HG03460 (cell line): ENCODE data around the gene RBPJL.

Experiments used
- ATAC-seq: cut with Tn5 transposase; IDR thresholded peaks from one replicate; pipeline ENCODE4 v1.9.1; 2021; ENCODE audit not compliant: unreplicated experiment

The RBPJL gene, protein sequence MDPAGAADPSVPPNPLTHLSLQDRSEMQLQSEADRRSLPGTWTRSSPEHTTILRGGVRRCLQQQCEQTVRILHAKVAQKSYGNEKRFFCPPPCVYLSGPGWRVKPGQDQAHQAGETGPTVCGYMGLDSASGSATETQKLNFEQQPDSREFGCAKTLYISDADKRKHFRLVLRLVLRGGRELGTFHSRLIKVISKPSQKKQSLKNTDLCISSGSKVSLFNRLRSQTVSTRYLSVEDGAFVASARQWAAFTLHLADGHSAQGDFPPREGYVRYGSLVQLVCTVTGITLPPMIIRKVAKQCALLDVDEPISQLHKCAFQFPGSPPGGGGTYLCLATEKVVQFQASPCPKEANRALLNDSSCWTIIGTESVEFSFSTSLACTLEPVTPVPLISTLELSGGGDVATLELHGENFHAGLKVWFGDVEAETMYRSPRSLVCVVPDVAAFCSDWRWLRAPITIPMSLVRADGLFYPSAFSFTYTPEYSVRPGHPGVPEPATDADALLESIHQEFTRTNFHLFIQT

DNA sequence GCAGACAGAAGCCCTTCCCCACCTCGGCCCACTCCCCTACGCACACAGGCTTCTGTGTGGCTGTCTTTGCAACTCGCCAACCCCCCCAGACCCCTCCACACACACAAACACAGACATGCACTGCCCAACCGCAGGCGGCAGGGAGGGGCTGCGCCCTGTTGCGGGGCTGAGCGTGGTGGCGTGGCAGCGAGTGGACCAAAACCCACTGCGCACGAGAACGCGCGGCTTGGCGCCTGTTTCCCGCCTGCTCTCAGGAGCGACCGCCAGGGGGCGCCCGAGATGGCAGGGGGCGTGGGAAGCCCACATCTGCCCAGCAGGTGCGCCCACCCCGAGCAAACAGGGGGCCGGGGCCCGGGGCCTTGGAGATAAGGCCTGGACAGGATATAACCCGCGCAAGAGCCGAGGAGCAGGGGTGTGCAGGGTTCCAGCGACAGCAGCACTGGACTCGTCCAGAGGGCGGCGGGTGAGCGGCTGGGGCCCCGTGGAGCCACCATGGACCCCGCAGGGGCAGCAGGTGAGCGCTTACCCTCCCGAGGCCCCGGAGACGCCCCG, at the start of gene RBPJL:
Gene RBPJL, plus strand, starts transcription at position 410 of the 552 bp plus-strand sequence. Its CDS starts 83 bp downstream, at position 493.
- ATAC-seq, result no peak

DNA sequence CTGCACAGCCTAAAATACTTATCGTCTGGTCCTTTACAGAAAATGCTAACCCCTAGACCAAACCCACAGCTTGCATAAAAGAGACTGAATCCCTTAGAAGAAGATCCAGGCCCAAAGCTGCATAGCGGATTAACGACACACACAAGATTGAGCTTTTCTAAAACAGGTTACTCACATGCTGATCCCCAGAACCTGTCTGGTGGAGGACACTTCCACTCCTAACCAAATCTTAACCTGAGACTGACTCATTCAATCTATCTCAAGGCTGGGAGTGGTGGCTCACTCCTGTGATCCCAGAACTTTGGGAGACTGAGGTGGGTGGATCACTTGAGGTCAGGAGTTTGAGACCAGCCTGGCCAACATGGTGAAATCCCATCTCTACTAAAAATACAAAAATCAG, 49.5 kb upstream of the RBPJL start:
- no peak for ATAC-seq

DNA sequence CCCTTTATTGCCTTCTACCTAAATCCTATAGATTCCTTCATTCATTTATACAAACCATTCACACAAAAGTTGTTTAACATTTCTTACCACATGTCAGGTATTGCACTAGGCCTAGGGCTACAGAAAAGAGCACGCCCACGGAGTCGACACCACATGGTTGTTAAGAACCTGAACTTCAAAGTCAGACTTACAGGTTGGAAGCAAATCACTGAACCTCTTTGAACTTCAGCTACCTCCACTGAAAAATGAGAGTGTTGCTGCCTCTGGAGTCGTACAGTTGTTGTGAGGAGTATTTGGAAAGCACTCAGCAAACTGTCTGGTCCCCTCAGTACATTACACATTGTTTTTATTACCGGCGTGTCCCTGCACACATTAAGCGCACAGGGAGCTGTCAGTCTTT, 48.9 kb upstream of the RBPJL start:
- no peak for ATAC-seq

DNA sequence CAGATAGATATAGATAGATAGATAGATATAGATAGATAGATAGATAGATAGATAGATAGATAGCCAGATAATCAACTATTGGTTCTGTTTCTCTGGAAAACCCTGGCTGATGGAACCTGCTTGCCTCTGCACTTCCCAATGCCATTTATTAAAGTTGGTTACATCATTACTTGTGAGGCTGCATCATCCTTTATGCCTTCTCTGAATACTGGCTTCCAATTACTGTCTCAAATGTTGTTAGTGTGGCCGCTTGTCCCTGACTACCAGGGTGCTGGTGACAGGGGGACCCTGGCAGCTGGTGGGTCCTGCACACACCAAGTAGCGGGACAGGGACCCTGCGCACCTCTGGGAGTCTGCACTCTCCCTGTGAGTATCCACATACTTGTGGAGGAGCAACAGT, 48.4 kb upstream of the RBPJL start:
- ATAC-seq, result no peak

DNA sequence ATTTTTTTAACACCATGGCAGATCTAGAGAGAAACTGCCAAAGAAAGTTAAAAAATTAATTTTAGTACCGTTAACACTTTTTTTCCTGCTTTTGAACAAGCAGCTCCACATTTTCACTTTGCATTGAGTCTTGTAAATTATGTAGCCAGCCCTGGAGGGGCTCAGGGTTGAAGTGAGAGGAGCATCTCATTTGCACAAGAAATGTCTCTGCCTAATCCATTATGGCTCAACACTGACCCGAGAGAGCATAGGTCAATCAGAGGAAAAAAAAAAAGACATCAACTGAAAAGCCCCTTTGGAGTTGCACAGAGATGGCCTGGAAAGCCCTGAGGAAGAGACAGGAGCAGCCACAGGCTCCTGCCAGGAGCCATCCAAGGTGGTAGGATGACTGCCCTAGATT, 48.0 kb upstream of the RBPJL start:
- no peak for ATAC-seq

DNA sequence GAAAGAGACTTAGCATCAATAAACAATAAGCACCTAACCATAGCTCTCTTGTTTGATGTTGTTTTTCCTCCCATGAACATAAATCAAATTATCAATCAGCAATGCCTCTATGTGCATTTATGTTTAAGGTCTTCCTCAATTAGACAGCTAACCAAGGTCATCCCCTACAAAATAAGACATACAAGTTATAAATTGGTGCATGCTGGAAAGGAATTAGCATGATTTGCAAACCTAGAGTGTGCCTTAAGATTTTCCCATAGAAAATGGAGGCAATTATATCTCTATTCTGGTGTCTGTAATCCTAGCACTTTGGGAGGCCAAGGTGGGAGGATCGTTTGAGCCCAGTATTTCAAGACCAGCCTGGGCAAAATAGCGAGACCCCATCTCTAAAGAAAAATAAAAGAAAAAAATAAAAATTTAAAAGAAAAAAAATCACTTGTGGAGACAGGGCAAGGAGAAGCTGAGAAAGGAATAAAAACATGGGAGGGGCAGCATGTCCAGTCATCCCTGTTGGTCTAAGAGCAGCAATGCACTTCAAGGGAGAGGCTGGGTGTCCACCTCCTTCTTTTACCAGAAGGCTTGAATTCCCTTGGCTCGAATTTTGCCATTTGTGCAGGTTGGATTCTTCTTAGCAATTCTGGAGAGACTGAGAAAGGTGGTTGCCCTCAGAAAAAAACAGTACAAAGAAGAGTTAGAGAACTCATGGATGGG, 42.9 kb upstream of the RBPJL start:
- no peak for ATAC-seq

DNA sequence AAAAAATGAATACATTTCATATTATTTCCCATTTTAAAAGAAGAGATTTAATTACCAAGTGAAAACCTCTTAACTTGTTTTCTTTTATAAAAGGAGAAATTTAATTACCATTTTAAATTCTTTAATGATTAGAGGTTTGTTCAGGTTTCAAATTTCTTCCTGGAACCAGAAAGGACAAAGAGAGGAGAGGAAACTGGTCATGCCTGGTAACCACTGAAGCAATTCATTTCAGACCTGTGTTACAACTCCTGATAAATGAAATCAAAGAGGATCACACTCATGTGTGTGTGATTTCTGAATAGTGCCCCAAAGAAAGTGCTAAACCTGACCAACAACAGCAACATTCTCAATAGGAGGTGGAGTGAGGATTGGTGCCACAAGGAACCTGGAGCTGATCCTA, 39.7 kb upstream of the RBPJL start:
- ATAC-seq, result no peak

DNA sequence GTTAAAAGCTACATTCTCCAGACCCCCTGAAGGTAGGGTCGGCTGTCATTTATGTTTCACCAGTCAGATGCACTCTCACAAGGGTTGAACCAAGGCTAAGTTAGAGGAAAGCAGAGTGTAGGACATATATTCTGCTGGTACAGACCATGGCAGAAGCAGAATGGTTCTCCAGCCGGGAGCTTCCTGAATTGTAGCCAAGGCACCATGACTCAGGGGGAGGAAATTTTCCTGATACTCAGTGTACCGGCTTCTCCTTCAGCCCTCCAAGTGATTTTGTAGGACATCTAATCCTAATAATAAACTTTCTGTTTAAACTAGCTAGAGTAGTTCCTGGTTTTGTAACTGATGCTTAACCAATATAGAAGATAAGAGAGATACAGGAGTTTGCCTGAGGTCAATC, 38.1 kb upstream of the RBPJL start:
- ATAC-seq, result no peak

DNA sequence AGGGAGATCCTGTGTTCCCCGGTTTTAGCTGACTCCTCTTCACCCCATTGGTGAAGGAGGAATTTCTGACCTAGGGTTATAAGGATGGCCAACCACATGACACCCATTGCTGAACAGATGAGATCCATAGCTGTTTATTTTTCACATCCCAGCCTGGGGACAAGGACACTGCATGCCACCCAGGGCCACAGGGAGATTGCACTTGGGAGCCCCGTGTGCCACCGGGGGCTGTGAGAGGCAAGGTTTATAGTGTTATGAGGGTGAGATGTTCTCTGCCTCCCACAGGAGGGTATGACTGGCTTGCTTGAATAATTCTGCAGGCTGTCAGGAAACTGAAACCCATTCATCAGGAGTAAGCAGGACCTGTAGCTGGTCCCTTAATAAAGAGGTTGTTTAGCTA, 37.6 kb upstream of the RBPJL start:
- ATAC-seq, result no peak

DNA sequence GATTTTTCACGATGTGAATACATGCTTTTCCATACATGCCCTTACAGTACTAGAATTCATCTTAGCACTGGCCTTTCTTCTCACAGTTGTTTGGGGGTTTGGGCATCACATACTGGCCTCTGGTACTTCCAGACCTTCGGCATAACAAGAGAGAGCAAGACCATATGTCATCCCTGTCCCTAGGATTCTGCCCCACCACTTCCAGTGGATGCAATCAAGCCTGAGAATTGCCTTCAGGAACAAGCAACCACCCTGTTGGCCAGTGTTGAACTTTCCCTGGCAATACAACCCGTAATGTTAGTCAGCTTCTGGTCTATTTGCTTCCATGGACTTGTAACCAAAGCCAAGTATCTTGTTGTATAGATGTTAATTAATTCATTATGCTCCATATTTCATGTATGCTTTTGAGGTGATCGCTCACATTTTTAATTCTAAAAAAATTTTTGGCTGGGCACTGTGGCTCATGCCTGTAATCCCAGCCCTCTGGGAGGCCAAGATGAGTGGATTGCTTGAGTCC, 36.8 kb upstream of the RBPJL start:
- no peak for ATAC-seq

DNA sequence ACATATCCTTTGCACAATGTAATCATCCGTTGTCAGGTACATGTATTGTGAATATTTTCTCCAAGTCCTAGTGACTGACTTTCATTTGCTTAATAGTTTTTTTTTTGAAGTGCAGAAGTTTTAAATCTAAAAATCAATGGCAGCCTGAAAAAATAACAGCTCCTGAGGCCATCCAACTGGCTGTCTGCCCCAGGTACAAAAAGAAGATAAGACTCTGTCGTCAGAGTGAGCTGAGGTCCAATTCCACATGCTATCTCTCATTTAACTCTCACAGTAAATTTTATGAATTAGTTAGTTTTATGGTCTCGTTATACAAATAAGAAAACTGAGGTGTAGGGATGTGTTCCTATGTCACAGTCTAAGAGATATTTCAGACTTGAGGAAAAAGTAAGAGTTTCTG, 31.3 kb upstream of the RBPJL start:
- ATAC-seq, result no peak

DNA sequence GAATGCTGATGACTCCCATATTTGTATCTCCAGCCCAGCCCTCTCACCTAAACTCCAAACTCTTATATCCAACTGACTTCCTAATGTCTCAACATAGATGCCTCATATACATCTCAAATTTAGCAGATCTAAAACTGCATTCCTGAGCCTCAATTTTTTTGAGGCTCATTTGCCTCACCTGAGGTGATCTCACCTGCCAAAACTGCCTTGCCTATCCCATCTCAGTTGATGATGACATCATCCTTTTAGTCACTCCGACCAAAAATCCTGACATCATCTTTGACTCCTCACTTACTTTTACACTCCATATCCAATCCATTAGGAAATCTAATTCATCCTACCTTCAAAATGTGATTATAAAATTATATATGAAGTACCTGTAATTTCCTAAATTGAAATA, 26.6 kb upstream of the RBPJL start:
- ATAC-seq, result no peak

DNA sequence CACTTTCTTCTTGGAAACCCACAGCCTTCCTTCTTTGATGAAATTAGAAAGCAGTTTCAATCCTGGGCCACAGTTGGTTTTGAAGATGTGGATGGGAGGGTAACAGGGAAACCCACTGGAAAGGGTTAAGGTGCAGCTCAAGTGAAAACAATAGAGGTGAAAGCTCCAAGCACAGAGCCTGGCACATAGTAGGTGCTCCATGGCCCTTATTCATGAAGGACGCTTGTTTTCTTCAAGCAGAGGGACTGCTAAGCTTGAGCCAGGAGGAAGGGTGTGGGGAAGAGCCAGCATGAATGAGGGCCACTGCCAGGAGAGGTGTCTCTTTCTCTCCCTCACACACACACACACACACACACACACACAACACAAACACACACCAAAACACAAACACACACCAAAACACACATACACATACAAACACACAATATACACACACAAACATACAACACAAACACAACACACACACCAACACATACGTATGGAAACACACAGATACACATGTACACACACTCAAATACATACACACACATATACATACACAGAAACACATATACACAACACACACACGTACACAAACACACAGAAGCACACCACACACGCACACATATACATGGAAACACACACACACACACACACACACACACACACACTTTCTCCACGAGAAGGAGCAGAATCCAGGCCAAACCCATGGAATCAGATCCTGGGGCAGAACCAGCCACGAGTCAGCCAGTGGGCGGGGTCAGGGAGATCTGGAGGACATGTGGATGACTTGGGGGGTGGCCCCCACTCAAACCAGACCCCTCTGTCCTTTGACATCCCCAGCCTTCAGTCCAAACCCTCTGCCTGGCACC, 23.7 kb upstream of the RBPJL start:
- no peak for ATAC-seq

DNA sequence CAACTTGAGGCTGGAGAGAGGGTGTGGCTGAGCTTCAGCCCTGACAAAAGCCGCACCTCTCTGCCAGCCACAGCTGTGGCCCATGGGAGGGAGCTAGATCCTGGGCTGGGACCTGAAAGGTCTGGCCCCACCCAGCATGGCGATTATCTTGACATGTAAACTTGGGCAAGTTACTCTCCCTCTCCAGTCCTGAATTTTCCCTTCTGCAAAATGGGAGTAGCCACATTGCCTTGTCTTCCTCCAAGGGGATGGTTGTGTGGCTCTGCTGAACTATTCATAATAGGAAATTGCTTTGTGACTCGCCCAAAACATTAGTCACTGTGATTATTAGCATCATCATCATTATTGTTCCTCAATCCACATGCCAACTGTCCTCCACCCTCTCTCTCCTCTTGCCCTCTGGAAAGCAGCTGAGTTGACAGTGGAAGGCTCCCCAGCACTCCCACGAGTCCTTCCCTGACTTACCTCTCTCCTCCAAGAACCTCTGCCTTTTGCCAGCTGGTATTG, 23.0 kb upstream of the RBPJL start:
- no peak for ATAC-seq

DNA sequence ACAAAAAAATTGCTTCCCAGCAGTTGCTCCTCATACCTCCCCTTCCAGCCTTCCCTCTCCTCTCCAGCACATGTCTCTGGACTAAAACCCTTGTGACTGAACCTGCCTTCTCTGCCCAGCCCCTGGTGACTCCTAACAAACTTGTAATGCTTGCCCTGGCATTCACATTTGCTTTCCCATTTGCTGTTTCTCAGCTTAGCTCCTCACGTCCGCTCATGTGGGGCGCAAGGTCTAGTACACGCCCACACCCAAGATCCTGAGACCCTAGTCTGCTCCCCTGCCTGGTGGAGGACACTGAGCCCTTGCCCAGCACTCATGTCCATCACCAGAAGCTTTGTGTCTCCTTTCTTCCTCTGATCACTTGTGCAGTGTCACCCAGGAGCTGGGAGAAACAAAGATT, 18.3 kb upstream of the RBPJL start:
- no peak for ATAC-seq

DNA sequence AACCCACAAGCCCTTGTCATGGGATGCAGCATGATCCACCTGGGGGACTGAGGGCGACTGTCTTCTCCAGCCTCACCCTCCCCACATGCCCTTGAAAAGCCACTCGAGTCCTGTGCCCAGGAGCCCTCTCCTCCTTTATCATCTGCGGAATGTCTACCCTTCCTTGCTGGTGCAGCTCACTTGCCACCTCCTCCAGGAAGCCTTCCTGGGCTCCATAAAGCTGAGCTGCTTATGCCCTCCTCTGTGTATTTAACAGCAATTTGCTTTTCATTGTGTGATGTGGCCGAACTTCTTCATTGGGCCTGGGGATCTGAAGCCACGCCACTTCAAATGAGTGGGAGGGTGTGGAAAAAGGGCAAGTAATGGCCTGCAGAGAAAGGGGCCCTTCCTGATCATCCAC, 17.8 kb upstream of the RBPJL start:
- no peak for ATAC-seq

DNA sequence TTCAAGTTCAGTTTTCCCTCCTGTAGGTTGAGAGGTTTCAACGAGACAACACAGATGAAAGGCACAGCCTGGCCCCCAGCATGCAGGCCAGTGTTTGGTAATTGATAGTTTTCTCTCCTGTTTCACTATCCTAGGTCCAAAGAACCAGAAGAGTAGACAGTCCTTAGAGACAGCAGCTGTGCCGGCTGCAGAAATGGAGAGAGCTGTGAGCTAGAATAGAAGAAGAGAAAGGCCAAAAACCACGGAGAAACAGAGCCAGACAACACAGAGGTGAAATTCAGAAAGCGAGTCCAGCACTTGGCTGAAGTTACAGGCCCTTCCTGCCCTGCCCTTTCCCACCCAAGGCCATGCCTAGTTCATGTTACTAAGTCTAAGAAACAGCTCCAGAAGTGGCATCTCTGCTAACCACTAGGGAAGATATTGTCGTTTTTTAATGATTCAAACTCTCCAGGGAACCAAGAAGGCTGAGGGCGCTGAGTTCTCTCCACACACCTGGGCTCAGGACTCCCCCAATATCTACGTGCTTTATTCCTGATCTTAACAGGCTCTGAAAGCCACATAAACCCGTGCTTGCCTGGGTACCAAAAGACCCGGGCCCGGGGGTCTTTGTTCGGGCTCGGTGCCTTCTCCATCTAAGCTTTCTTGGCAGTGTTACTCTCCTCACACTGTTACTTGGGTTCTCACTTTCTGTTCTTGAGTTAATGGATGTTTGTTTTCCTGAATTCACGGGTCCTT, 16.5 kb upstream of the RBPJL start:
- no peak for ATAC-seq

DNA sequence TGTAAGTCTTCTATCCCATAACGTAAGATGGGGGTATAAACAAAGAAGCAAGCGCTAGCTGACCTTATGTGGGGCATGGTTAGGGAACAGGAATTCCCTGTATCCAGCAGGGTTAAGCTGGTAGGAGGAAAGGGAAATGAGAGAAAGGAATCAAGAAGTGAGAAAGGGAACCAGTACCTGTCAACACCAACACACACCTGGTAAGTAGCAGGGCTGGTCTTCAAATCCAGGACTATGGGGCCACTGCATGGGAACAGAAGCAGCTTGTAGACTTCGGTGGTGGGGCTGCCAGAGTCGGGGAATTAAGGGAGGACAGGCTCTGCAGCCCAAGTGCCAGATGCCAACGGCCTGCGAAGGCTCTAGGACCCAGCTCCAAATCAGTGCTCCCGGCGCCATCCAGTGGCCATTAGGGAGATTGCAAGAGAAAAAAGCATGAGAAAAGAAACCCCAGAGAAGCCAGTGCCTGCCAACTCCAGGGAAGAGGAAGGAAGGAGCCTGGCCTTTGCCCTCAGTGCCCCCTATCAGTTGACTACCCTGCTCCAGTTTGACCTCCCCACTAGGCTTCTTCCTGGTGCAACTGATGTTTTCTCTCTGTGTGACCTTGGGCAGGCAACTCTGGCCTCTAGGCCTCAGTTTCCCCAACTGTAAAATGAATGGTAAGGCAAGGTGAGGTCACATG, 15.8 kb upstream of the RBPJL start:
- no peak for ATAC-seq

DNA sequence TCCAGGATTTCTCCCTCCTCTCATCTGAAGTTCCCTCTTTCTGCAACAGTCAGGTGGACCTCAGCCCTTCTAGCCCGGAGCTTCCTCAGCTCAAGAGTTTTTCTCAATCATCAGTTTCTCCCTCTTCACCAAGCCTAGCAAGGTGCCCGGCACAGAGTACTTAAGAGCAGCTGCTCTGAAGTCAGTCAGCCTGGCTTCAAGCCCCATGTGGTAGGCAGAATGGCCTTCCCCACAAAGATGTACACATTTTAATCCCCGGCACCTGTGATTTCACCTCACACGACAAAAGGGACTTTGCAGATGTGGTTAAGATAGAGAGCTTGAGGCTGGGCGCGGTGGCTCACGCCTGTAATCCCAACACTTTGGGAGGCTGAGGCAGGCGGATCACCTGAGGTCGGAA, 15.1 kb upstream of the RBPJL start:
- no peak for ATAC-seq
